NCI-H82 (cell line): Measurements from ENCODE around the gene APBA1.
A peak's percentile ranks its signal among the peaks of the same experiment; 100 is the strongest.

Experiments used
- DNase-seq: peaks from one replicate; lab custom pipeline; 2025; lab: John Stamatoyannopoulos, UW

APBA1 gene

GRCh38 chr9:69579032-69579758, 93.0 kb downstream of the APBA1 start:
- DNase-seq = no peak

- DNase-seq = peak; percentile 9
These were observed 94.1 kb downstream of the APBA1 start for GRCh38 chr9:69578026-69578425.

GRCh38 chr9:69577123-69577522, 95.0 kb downstream of the APBA1 start:
- no peak for DNase-seq

- no peak for DNase-seq
These were observed 98.1 kb downstream of the APBA1 start for GRCh38 chr9:69574057-69574456.

GRCh38 chr9:69573651-69574050, 98.5 kb downstream of the APBA1 start:
- DNase-seq = no peak

GRCh38 chr9:69572611-69573010, 99.6 kb downstream of the APBA1 start:
- no peak for DNase-seq

- no peak for DNase-seq
These were observed 101.1 kb downstream of the APBA1 start for GRCh38 chr9:69571032-69571431.

GRCh38 chr9:69569738-69570451, 102.3 kb downstream of the APBA1 start:
- DNase-seq = no peak

- DNase-seq = no peak
These were observed 107.6 kb downstream of the APBA1 start for GRCh38 chr9:69564557-69564956.

- DNase-seq = no peak
These were observed 113.0 kb downstream of the APBA1 start for GRCh38 chr9:69559126-69559525.

GRCh38 chr9:69556707-69557106, 115.5 kb downstream of the APBA1 start:
- no peak for DNase-seq

GRCh38 chr9:69555802-69556201, 116.4 kb downstream of the APBA1 start:
- DNase-seq = no peak

GRCh38 chr9:69554945-69555344, 117.2 kb downstream of the APBA1 start:
- DNase-seq = no peak

- DNase-seq = peak; percentile 50
These were observed 122.6 kb downstream of the APBA1 start for GRCh38 chr9:69549310-69550202.

GRCh38 chr9:69548681-69549080, 123.5 kb downstream of the APBA1 start:
- DNase-seq = no peak

GRCh38 chr9:69546265-69546664, 125.9 kb downstream of the APBA1 start:
- DNase-seq = peak; percentile 61

GRCh38 chr9:69542942-69543704, 129.0 kb downstream of the APBA1 start:
- DNase-seq = peak; percentile 15

- no peak for DNase-seq
These were observed 130.1 kb downstream of the APBA1 start for GRCh38 chr9:69542058-69542457.

GRCh38 chr9:69535911-69536310, 136.3 kb downstream of the APBA1 start:
- no peak for DNase-seq

GRCh38 chr9:69535286-69535832, 136.8 kb downstream of the APBA1 start:
- no peak for DNase-seq

- no peak for DNase-seq
These were observed 139.8 kb downstream of the APBA1 start for GRCh38 chr9:69532396-69532795.

- DNase-seq = no peak
These were observed 144.7 kb downstream of the APBA1 start for GRCh38 chr9:69527454-69527853.
